Measurements from ENCODE around the gene MCAT. TPM values are rescaled to one million over a fixed set of nuclear protein-coding genes. Genes with fewer than 3 reads are reported as not detected.
"Not testable (repeated sequence)": the region's sequence is repeated elsewhere in the genome, so short reads cannot be mapped to it uniquely, and the experiment has no call there.

Gene MCAT
- total RNA-seq, 1 donor from 2014 or later, result 13.4 TPM

GRCh38 chr22:43104056-43104625, 39.1 kb downstream of the MCAT start:
- intact Hi-C loops (cut with DNase I); DNase-seq (ENCODE audit: low spot score): not testable (repeated sequence)

DNA sequence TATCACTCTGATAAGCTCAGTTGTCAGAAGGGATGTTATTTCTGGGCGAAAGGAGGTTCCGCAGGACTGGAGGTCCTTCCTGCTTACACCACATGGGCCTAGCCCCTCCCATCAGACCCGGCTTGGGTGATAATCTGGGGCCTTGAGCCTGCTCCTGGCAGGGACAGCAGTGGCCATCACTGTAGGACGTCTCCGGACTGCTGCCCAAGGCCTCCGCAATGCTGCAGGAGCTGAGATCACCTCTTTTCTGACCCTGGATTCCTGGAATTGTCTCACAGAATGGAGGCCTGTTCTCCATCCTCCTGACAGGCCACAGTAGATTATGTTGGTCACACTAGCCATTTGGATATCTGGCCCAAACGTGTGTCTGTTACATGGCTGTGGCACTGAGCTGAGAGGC, 41.9 kb downstream of the MCAT start:
- DNase-seq (ENCODE audit: low spot score), result peak; percentile 79
- intact Hi-C loops (cut with DNase I), result no loop called here

GRCh38 chr22:43100225-43100624, 43.0 kb downstream of the MCAT start:
- DNase-seq (ENCODE audit: low spot score), result no peak
- intact Hi-C loops (cut with DNase I), result no loop called here

- intact Hi-C loops (cut with DNase I), result loop anchor here (5.0 kb wide), 1 partner anchor 192 kb away; no protein-coding TSS in a partner anchor
- DNase-seq (ENCODE audit: low spot score), result no peak
These were observed 44.1 kb downstream of the MCAT start for GRCh38 chr22:43099095-43099494.

GRCh38 chr22:43098356-43098755, 44.8 kb downstream of the MCAT start:
- no peak for DNase-seq (ENCODE audit: low spot score)
- intact Hi-C loops (cut with DNase I), result loop anchor here (5.0 kb wide), 1 partner anchor 191 kb away; no protein-coding TSS in a partner anchor

DNA sequence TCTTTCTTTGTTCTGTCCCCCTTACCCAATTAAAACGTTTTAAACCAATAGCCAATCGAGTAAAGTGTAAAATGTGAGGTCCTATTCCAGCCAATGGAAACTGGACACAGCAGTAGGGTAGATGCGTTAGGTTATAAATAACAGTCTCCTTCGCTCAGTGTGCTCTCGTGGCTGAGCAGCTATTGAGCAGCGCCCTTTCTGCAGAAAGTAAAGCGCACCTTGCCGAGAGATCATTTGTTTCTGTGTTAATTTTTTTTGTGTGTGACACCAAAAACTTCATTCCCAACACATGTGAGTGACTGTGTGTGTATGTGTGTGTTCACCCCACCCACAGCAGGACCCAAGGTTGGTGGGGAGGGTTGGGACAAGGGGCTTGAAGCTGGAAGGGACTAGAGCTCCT, 46.8 kb downstream of the MCAT start:
- intact Hi-C loops (cut with DNase I), result loop anchor here (5.0 kb wide), 1 partner anchor 189 kb away; no protein-coding TSS in a partner anchor
- no peak for DNase-seq (ENCODE audit: low spot score)

DNA sequence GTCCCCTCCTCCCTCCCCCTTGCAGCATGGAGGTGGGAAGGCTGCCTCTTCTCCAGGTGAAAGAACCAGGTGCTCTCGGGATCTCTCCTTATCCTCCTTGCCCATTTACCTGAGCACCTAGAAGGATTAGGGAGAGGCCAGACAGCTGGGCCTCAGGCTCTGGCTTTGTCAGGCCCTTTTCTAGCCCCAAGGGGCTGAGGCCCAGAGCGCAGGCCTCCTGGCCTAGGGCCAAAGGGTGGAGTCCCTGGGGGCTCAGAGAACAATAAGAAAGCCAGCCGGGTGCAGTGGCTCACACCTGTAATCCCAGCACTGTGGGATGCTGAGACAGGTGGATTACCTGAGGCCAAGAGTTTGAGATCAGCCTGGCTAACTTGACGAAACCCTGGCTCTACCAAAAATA, 48.6 kb downstream of the MCAT start:
- no peak for DNase-seq (ENCODE audit: low spot score)
- intact Hi-C loops (cut with DNase I), result loop anchor here (5.0 kb wide), 1 partner anchor 227 kb away; no protein-coding TSS in a partner anchor

DNA sequence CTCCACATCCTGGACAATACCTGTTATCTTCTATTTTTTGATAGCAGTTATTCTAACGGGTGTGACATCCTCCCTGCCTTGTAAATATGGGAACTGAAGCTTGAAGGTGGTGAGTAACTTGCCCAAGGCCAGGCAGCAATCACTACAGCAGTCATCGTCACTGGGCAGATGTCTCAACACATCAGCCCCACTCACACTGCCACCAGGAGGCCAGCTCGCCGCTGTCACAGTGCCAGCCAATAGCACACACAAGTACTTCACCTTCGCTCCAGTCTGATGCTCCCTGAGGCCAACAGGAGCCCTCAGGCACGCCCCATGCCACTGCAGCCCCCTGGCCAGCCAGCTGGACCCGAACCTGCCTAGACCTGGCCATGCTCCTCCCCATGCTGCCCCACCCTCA, 49.1 kb downstream of the MCAT start:
- intact Hi-C loops (cut with DNase I), result loop anchor here (5.0 kb wide), 1 partner anchor 227 kb away; no protein-coding TSS in a partner anchor
- DNase-seq (ENCODE audit: low spot score), result no peak

DNA sequence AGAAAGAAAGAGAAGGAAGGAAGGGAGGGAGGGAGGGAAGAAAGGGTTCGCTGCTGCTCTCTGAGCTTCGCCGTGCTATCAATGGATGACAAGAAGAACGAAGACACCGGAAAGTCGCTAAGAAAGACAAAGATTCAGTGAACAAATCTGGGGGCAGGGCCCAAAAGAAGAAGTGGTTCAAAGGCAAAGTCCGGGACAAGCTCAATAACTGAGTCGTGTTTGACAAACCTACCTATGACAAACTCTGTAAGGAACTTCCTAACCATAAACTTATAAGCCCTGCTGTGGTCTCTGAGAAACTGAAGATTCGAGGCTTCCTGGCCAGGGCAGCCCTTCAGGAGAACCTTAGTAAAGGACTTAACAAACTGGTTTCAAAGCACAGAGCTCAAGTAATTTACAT, 51.1 kb downstream of the MCAT start:
- intact Hi-C loops (cut with DNase I), result loop anchor here (5.0 kb wide), 1 partner anchor 225 kb away; no protein-coding TSS in a partner anchor
- DNase-seq (ENCODE audit: low spot score), result no peak

DNA sequence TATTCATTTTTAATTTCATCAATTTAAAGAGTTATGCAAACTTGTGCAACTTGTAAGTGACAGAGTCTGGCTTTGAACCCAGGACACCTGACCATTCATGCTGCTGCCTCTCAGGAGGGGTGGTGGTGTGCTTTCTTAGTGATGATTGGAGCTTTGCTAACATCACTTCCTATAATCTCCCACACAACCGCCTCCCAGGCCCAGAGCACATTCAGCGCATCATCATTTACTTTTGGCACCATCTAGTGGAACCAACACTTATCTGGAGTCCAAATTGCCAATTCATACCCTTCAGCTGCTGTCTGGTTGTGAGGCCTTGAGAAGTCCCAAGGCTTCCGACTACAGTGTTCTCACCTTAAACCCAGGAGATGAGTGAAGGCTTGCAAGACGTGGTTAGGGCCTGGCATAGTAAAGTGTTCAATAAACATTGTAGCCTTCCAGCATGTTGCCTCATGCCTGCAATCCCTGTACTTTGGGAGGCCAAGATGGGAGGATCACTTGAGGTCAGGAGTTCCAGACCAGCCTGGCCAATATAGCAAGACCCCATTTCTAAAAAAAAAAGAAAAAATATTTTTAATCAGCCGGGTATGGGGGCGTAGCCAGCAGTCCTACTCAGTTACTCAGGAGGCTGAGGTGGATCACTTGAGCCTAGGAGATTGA, 52.9 kb downstream of the MCAT start:
- no peak for DNase-seq (ENCODE audit: low spot score)
- intact Hi-C loops (cut with DNase I), result loop anchor here (5.0 kb wide), 1 partner anchor 223 kb away; no protein-coding TSS in a partner anchor

GRCh38 chr22:43088984-43089717, 54.0 kb downstream of the MCAT start, which contains the start of gene TTLL1:
TTLL1 (minus strand) TSS chr22:43089391; CDS start chr22:43075586, 13,805 bp downstream.
- peak; percentile 95 for DNase-seq (ENCODE audit: low spot score)
- intact Hi-C loops (cut with DNase I), result no loop called here

DNA sequence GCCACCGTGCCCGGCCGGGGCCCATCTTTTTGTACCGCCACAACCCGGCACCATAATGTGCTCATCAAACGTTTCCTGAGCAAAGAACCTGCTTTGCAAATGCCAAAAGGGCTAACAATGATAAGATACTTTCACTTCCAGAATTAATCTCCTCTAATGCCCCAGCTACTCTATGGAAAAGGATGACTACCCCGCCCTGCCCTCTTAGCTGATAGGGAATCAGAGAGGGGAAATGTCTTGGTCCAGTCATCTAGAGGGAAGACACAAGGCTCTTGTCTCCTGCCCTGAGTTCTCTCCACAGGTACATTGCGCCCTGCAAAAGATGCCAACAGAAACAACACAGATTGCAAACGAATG, 54.6 kb downstream of the MCAT start:
- DNase-seq (ENCODE audit: low spot score), result no peak
- intact Hi-C loops (cut with DNase I), result no loop called here

DNA sequence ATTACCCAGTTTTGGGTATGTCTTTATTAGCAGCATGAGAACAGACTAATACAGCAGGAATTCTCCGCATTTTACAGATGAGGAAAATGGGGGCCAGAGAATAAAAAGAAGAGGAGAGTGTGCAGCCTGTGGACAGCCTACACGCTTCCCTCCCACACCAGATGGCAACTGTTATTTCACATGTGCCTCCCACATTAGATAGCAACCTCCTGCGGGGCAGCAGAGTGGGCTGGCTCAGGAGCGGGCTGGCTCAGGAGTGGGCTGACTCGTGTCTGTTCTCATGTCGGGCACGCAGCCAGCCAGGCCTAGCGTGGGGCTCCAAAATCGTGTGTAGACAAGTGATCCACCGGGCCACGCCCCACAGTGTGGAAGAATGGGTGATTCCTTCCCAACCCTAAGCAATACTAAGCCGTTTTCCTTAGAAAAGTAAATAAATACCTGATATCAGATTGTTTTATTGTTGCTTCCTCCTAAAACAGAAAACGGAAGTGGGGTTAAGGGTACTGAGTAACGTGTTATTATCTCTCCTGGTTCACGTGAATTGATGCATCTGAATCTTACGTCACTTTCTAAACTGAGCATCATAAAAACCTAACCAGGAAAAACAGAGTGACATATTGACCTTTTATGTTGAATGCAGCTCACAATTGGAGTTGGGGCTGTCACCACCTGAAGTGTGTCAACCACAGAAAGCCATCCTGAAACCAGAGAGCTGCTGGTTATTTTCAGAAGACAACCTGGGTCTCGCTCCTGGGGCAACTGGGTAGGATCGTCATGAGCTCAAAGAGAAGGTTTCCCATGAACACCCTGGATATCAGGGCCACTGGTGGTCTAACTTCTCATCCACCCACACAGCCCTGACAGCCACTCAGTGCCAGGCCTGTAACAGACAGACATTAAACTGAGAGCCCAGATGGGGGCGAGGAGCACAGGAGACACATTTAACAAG, 57.3 kb downstream of the MCAT start:
- no peak for DNase-seq (ENCODE audit: low spot score)
- intact Hi-C loops (cut with DNase I), result no loop called here

Other genes starting within 250 kb of the MCAT start
- gene PACSIN2, start 128.2 kb downstream of the MCAT start, total RNA-seq, result 41.5 TPM
- gene TTLL1, start 54.0 kb downstream of the MCAT start, total RNA-seq, result 9.5 TPM
- gene BIK, start 32.6 kb downstream of the MCAT start, total RNA-seq, result not detected
- 124 TPM for gene TSPO, start 8.2 kb upstream of the MCAT start, total RNA-seq
- 11.3 TPM for gene TTLL12, start 43.7 kb upstream of the MCAT start, total RNA-seq
- 1.1 TPM for gene SCUBE1, start 200.0 kb upstream of the MCAT start, total RNA-seq

Measured in cardiac septum (tissue), 1 donor.